HCT116 (cell line): ENCODE measurements around the gene AK2. TPM values are rescaled to one million over a fixed set of nuclear protein-coding genes. Genes with fewer than 3 reads are reported as not detected.

Source experiments
- ATAC-seq: fragments of 200-7000 bp; cut with Tn5 transposase; 2 replicates; pipeline ENCODE4 v1.9.1; 2020; ENCODE audit warnings: mild to moderate bottlenecking, moderate library complexity
- BruUV-seq: library from RNA; stranded (reverse); fragments of 400-500 nt; replicated peaks from 2 replicates; lab custom pipeline; 2021; lab: Mats Ljungman, UMichigan
- CTCF ChIA-PET: fragments of 300-600 bp; sonication (Branson Sonifier 250); formaldehyde crosslinking; loops from one replicate; lab custom pipeline; 2021; ENCODE audit warnings: antibody characterized with exemption; lab: Charles Lee
- POLR2A ChIA-PET: fragments of 300-600, 350-600 bp; sonication (Branson Sonifier 250); formaldehyde crosslinking; loops from one replicate; lab custom pipeline; 2021; ENCODE audit warnings: antibody characterized with exemption; lab: Charles Lee
- RAD21 ChIA-PET, 2 experiments: fragments of 300-600 bp; sonication (Branson Sonifier 250); formaldehyde crosslinking; loops; one replicate each; lab custom pipeline; 2023; ENCODE audit warnings: low total read pairs in 2 of 2; ENCODE audit not compliant: uncharacterized antibody in 2 of 2, unreplicated experiment in 2 of 2, low non-redundant PET in 1 of 2; lab: Charles Lee
- DNase-seq: peaks from one replicate; pipeline ENCODE4 v3.0.0-alpha.2; 2010; ENCODE audit warnings: low read depth, low spot score
- H2AFZ ChIP-seq: fragments of 200-600 bp; shearing (Covaris generic), sonication (generic); 2 replicates; pipeline ENCODE4 v1.6.1; 2017; ENCODE audit warnings: low read depth, mixed run types, mixed read lengths, antibody characterized with exemption, low read length; ENCODE audit not compliant: poor library complexity, severe bottlenecking
- H3K27ac ChIP-seq: 2 replicates; pipeline ENCODE4 v1.5.1; 2012; ENCODE audit warnings: low read depth, low read length
- H3K27me3 ChIP-seq: fragments of 200-600 bp; sonication (generic); 2 replicates; pipeline ENCODE4 v1.6.1; 2016; ENCODE audit warnings: mixed run types, low read length, mixed read lengths; ENCODE audit not compliant: insufficient read depth
- H3K36me3 ChIP-seq, 2 experiments: fragments of 200-500 bp in 1 of 2; fragments of 200-600 bp in 1 of 2; sonication (Bioruptor generic) in 1 of 2; sonication (generic) in 1 of 2; 2 replicates each; pipeline versions ENCODE4 v1.5.1 to v1.6.1; 2014 to 2016; ENCODE audit warnings: low read length in 2 of 2, inconsistent platforms in 1 of 2, mixed read lengths in 1 of 2, mixed run types in 1 of 2; ENCODE audit not compliant: insufficient read depth in 2 of 2, control insufficient read depth in 1 of 2
- H3K4me1 ChIP-seq, 2 experiments: fragments of 200-600 bp in 1 of 2; sonication (generic) in 1 of 2; 2 replicates each; pipeline versions ENCODE4 v1.5.1 to v1.6.1; 2012 to 2017; ENCODE audit warnings: low read length in 2 of 2, inconsistent platforms in 1 of 2, mild to moderate bottlenecking in 1 of 2, mixed read lengths in 1 of 2, mixed run types in 1 of 2, moderate library complexity in 1 of 2; ENCODE audit not compliant: insufficient read depth in 2 of 2, control insufficient read depth in 1 of 2
- H3K4me2 ChIP-seq: fragments of 200-600 bp; sonication (generic); 2 replicates; pipeline ENCODE4 v1.6.1; 2017; ENCODE audit warnings: mixed run types, low read length, mixed read lengths
- H3K4me3 ChIP-seq, 2 experiments: fragments of 200-600 bp in 1 of 2; sonication (generic) in 1 of 2; replicated peaks in 1 of 2; 2 replicates each; pipeline ENCODE4 v1.5.1; 2011 to 2016; ENCODE audit warnings: low read length in 2 of 2, control low read depth in 1 of 2, low read depth in 1 of 2, mild to moderate bottlenecking in 1 of 2, mixed read lengths in 1 of 2, mixed run types in 1 of 2
- H3K79me2 ChIP-seq: fragments of 200-600 bp; sonication (generic); 2 replicates; pipeline ENCODE4 v1.6.1; 2017; ENCODE audit warnings: mild to moderate bottlenecking, mixed run types, low read length, moderate library complexity, mixed read lengths; ENCODE audit not compliant: insufficient read depth
- H3K9ac ChIP-seq: fragments of 200-600 bp; sonication (generic); 2 replicates; pipeline ENCODE4 v1.6.1; 2016; ENCODE audit warnings: low read length, mixed read lengths
- H3K9me2 ChIP-seq: fragments of 200-600 bp; sonication (generic), shearing (Covaris generic); 2 replicates; pipeline ENCODE4 v1.6.1; 2017; ENCODE audit warnings: mixed run types, mild to moderate bottlenecking, moderate library complexity; ENCODE audit not compliant: insufficient read depth
- H3K9me3 ChIP-seq, 2 experiments: fragments of 200-500 bp in 1 of 2; fragments of 200-600 bp in 1 of 2; sonication (Bioruptor generic) in 1 of 2; sonication (generic) in 1 of 2; 2 replicates each; pipeline ENCODE4 v1.6.1; 2014 to 2017; ENCODE audit warnings: low read length in 2 of 2, mixed read lengths in 2 of 2, inconsistent platforms in 1 of 2, low read depth in 1 of 2, mild to moderate bottlenecking in 1 of 2, mixed run types in 1 of 2, moderate library complexity in 1 of 2; ENCODE audit not compliant: control insufficient read depth in 1 of 2, insufficient read depth in 1 of 2
- H4K20me1 ChIP-seq: fragments of 200-600 bp; sonication (generic), shearing (Covaris generic); 2 replicates; pipeline ENCODE4 v1.6.1; 2017; ENCODE audit warnings: mixed run types, mild to moderate bottlenecking, moderate library complexity; ENCODE audit not compliant: insufficient read depth
- CBX3 ChIP-seq: IDR thresholded peaks from 2 replicates; pipeline ENCODE4 v1.6.1; 2012; ENCODE audit warnings: low read depth
- CEBPB ChIP-seq: IDR thresholded peaks from 2 replicates; pipeline ENCODE4 v1.6.1; 2012; ENCODE audit warnings: low read depth
- CTCF ChIP-seq, 3 experiments: fragments of 200-600 bp in 1 of 3; sonication (generic) in 1 of 3; IDR thresholded peaks in 2 of 3; conservative IDR thresholded peaks in 1 of 3; 2 replicates each; pipeline ENCODE4 v1.5.1; 2012 to 2017; ENCODE audit warnings: low read depth in 2 of 3, low read length in 2 of 3, antibody characterized with exemption in 1 of 3, borderline replicate concordance in 1 of 3, control low read depth in 1 of 3, mild to moderate bottlenecking in 1 of 3, mixed read lengths in 1 of 3, mixed run types in 1 of 3, moderate library complexity in 1 of 3; ENCODE audit not compliant: insufficient read depth in 1 of 3
- EGR1 ChIP-seq: IDR thresholded peaks from 2 replicates; pipeline ENCODE4 v1.6.1; 2012; ENCODE audit warnings: low read depth
- EZH2phosphoT487 ChIP-seq: fragments of 200-600 bp; IDR thresholded peaks from 2 replicates; pipeline ENCODE4 v1.6.1; 2018; ENCODE audit warnings: antibody characterized with exemption, borderline replicate concordance
- FOSL1 ChIP-seq: IDR thresholded peaks from 2 replicates; pipeline ENCODE4 v1.6.1; 2012; ENCODE audit warnings: low read depth
- JUND ChIP-seq: IDR thresholded peaks from 2 replicates; pipeline ENCODE4 v1.6.1; 2012
- MAX ChIP-seq: IDR thresholded peaks from 2 replicates; pipeline ENCODE4 v1.6.1; 2012
- POLR2A ChIP-seq: IDR thresholded peaks from 2 replicates; pipeline ENCODE4 v1.7.0; 2011; ENCODE audit warnings: borderline replicate concordance; ENCODE audit not compliant: insufficient read depth, insufficient read length; ENCODE audit errors: extremely low read depth
- POLR2AphosphoS5 ChIP-seq: IDR thresholded peaks from 2 replicates; pipeline ENCODE4 v1.6.1; 2011; ENCODE audit warnings: mild to moderate bottlenecking, low read depth, low read length, moderate library complexity
- SIN3A ChIP-seq: IDR thresholded peaks from 2 replicates; pipeline ENCODE4 v1.6.1; 2012; ENCODE audit warnings: low read depth
- TCF7L2 ChIP-seq: IDR thresholded peaks from 2 replicates; pipeline ENCODE4 v1.7.0; 2011; ENCODE audit warnings: borderline replicate concordance, inconsistent platforms; ENCODE audit not compliant: insufficient read depth, insufficient read length; ENCODE audit errors: extremely low read depth
- ZNF274 ChIP-seq: fragments of 200-500 bp; sonication (Bioruptor generic); IDR thresholded peaks from 2 replicates; pipeline ENCODE4 v1.6.1; 2014; ENCODE audit warnings: mild to moderate bottlenecking, low read depth, low read length, inconsistent platforms
- intact Hi-C: fragments of 100-400 bp; cut with micrococcal nuclease; formaldehyde crosslinking; loops from 2 replicates; pipeline ENCODE4 v1.10.0; 2022
- total RNA-seq: library from RNA; stranded (reverse); gene quantifications from one replicate; pipeline ENCODE4 v1.2.1, GENCODE V29; 2021; ENCODE audit not compliant: unreplicated experiment

Gene AK2
- total RNA-seq, 1 experiment from 2014 or later, result 233 TPM

- peak; percentile 87 for ATAC-seq
These were observed 8.6 kb upstream of the AK2 start for GRCh38 chr1:33045246-33045645.

GRCh38 chr1:33043267-33044092, 6.8 kb upstream of the AK2 start:
- H3K9ac ChIP-seq, result no peak overlapping the region
- DNase-seq (no peak), ATAC-seq (no peak)
- H3K79me2 ChIP-seq, result no peaks in the 10 kb centered on the region
- RAD21 ChIA-PET, result no interaction called here
- POLR2A ChIA-PET, result no interaction called here
- CTCF ChIA-PET, result no interaction called here
- H3K4me2 ChIP-seq, result no peak overlapping the region
- no peaks in the 10 kb centered on the region for H3K9me2 ChIP-seq
- H3K9me3 ChIP-seq, result no peaks in the 10 kb centered on the region
- H3K27ac ChIP-seq, result no peak overlapping the region
- peaks cover 0 to 14% of the 10 kb centered on the region in 2 experiments; a peak in 3 of 4 replicates for H3K4me1 ChIP-seq
- no peaks in the 10 kb centered on the region for H4K20me1 ChIP-seq
- BruUV-seq, result no TSS peak
- no peak overlapping the region for H3K4me3 ChIP-seq
- intact Hi-C loops, result no loop called here
- no peak overlapping the region for H2AFZ ChIP-seq
- H3K27me3 ChIP-seq, result no peaks in the 10 kb centered on the region
- H3K36me3 ChIP-seq, result no peaks in the 10 kb centered on the region
- TF ChIP-seq SIN3A (no peak), JUND (no peak), CBX3 (no peak), POLR2A (no peak), POLR2AphosphoS5 (no peak), CTCF (IDR thresholded peaks at IDR 0.05 in 2 of 3, conservative IDR thresholded peaks at IDR 0.05 in 1 of 3; ENCODE audit: borderline replicate concordance in 1 of 3, insufficient read depth in 1 of 3, low read depth in 2 of 3, low read length in 2 of 3) (no peak), TCF7L2 (no peak), CEBPB (no peak), FOSL1 (no peak), EZH2phosphoT487 (no peak)

More at GRCh38 chr1:33045246-33045645, 8.6 kb upstream of the AK2 start:
- H3K4me3 ChIP-seq, result no peak overlapping the region
- no peak overlapping the region for H3K27ac ChIP-seq
- CTCF ChIA-PET, result interaction anchor here (1.5 kb wide), 1 partner anchor 10 kb away, joined by 3 read pairs; no protein-coding TSS in a partner anchor
- no peaks in the 10 kb centered on the region for H4K20me1 ChIP-seq
- no peaks in the 10 kb centered on the region for H3K79me2 ChIP-seq
- RAD21 ChIA-PET, result no interaction called here
- peak overlapping the region; percentile 35; the same call in 1 of the 2 replicates for H3K4me2 ChIP-seq
- no peak overlapping the region for H3K9ac ChIP-seq
- no peaks in the 10 kb centered on the region for H3K27me3 ChIP-seq
- BruUV-seq, result no TSS peak
- no peaks in the 10 kb centered on the region for H3K9me2 ChIP-seq
- intact Hi-C loops, result no loop called here
- no peaks in the 10 kb centered on the region for H3K9me3 ChIP-seq
- POLR2A ChIA-PET, result no interaction called here
- TF ChIP-seq SIN3A (no peak), EGR1 (no peak), POLR2AphosphoS5 (0 out of 2 replicates have a peak, but pooled peaks have one; percentile 26), CEBPB (no peak), MAX (0 out of 2 replicates have a peak, but pooled peaks have one; percentile 32), EZH2phosphoT487 (no peak), ZNF274 (no peak)
- peak overlapping the region; percentile 30 for H2AFZ ChIP-seq
- DNase-seq, result no peak
- H3K36me3 ChIP-seq, result no peaks in the 10 kb centered on the region
- peaks cover 5 to 20% of the 10 kb centered on the region in 2 experiments; a peak in 3 of 4 replicates for H3K4me1 ChIP-seq
